HG03342 (cell line): Measurements from ENCODE around the gene BRMS1.
"Not testable (repeated sequence)": the region's sequence is repeated elsewhere in the genome, so short reads cannot be mapped to it uniquely, and the experiment has no call there.

Experiments
- ATAC-seq: cut with Tn5 transposase; IDR thresholded peaks from one replicate; pipeline ENCODE4 v1.9.1; 2021; ENCODE audit warnings: mild to moderate bottlenecking, moderate library complexity; ENCODE audit not compliant: unreplicated experiment

BRMS1 gene

GRCh38 chr11:66363805-66364535 is 19.1 kb upstream of the BRMS1 start:
- no peak for ATAC-seq

- no peak for ATAC-seq
Measured at GRCh38 chr11:66363187-66363601, 18.3 kb upstream of the BRMS1 start.

GRCh38 chr11:66362481-66363147 is 17.7 kb upstream of the BRMS1 start:
- ATAC-seq, result no peak

GRCh38 chr11:66361502-66361941 is 16.6 kb upstream of the BRMS1 start:
- ATAC-seq, result no peak

GRCh38 chr11:66360406-66361073 is 15.6 kb upstream of the BRMS1 start:
- no peak for ATAC-seq

- ATAC-seq, result no peak
Measured at GRCh38 chr11:66359662-66360087, 14.8 kb upstream of the BRMS1 start.

- ATAC-seq, result not testable (repeated sequence)
Measured at GRCh38 chr11:66350560-66351235, 5.8 kb upstream of the BRMS1 start.

- ATAC-seq, result no peak
Measured at GRCh38 chr11:66349084-66349386, 4.1 kb upstream of the BRMS1 start.

GRCh38 chr11:66347425-66348276 is 2.7 kb upstream of the BRMS1 start, which contains the start of gene B4GAT1:
B4GAT1 (minus strand) TSS chr11:66347629; CDS start chr11:66347545, 84 bp downstream.
- ATAC-seq, result no peak

- ATAC-seq, result no peak
Measured at GRCh38 chr11:66346476-66347424, 1.8 kb upstream of the BRMS1 start.

GRCh38 chr11:66345316-66345649 is 379 bp upstream of the BRMS1 start:
- no peak for ATAC-seq

GRCh38 chr11:66343176-66343575 is 1.7 kb downstream of the BRMS1 start:
- ATAC-seq, result no peak

- no peak for ATAC-seq
Measured at GRCh38 chr11:66341502-66342126, 3.3 kb downstream of the BRMS1 start.

GRCh38 chr11:66340596-66341501 is 4.1 kb downstream of the BRMS1 start:
- ATAC-seq, result no peak

- ATAC-seq, result no peak
Measured at GRCh38 chr11:66339686-66340483, 5.0 kb downstream of the BRMS1 start.

- no peak for ATAC-seq
Measured at GRCh38 chr11:66339162-66339675, 5.7 kb downstream of the BRMS1 start.
